ENCODE data around the gene IPO8. TPM values are rescaled to one million over a fixed set of nuclear protein-coding genes. Genes with fewer than 3 reads are reported as not detected.

Gene IPO8
- total RNA-seq, 2 experiments from 2014 or later: 17.2 to 17.5 TPM

- intact Hi-C loops (cut with DNase I, micrococcal nuclease): no loop called here
- H3K9me3 ChIP-seq (ENCODE audit: control insufficient read depth in 1 of 2, insufficient read depth in 1 of 2, low read length in 2 of 2): peaks cover 0 to 5% of the 10 kb centered on the region in 2 experiments
- Mint-ChIP-seq H3K27ac (no peak overlapping the region), H3K36me3 (ENCODE audit: low read depth) (no peaks in the 10 kb centered on the region), H3K9me3 (no peaks in the 10 kb centered on the region), H3K27me3 (no peaks in the 10 kb centered on the region), H3K4me1 (ENCODE audit: low read depth) (no peaks in the 10 kb centered on the region), H3K4me3 (no peak overlapping the region)
- no peaks in the 10 kb centered on the region for H3K36me3 ChIP-seq (ENCODE audit: insufficient read depth, low read length)
- H3K27ac ChIP-seq (ENCODE audit: low read depth in 1 of 2, low read length in 2 of 2): no peak overlapping the region
- ChIA-PET POLR2A (no interaction called here), CTCF (no interaction called here)
- no peak overlapping the region for H3K4me3 ChIP-seq (ENCODE audit: low read length)
- no peak for ATAC-seq (ENCODE audit: poor library complexity)
- no peaks in the 10 kb centered on the region for H3K4me1 ChIP-seq (ENCODE audit: insufficient read depth, low read length)
- TF ChIP-seq CTCF (IDR thresholded peaks at IDR 0.05): no peak
- no peaks in the 10 kb centered on the region for H3K27me3 ChIP-seq (ENCODE audit: control insufficient read depth in 1 of 2, insufficient read depth in 2 of 2, low read length in 2 of 2)
- no peak for DNase-seq
These were observed 109.8 kb downstream of the IPO8 start for GRCh38 chr12:30585877-30586276.

GRCh38 chr12:30582943-30583342 is 112.7 kb downstream of the IPO8 start:
- Mint-ChIP-seq H3K4me1 (ENCODE audit: low read depth) (no peaks in the 10 kb centered on the region), H3K36me3 (ENCODE audit: low read depth) (no peaks in the 10 kb centered on the region), H3K27ac (no peak overlapping the region), H3K9me3 (no peaks in the 10 kb centered on the region), H3K4me3 (no peak overlapping the region), H3K27me3 (no peaks in the 10 kb centered on the region)
- TF ChIP-seq CTCF (IDR thresholded peaks at IDR 0.05): no peak
- CTCF ChIA-PET: no interaction called here
- H3K27me3 ChIP-seq (ENCODE audit: control insufficient read depth in 1 of 2, insufficient read depth in 2 of 2, low read length in 2 of 2): no peaks in the 10 kb centered on the region
- POLR2A ChIA-PET: no interaction called here
- H3K36me3 ChIP-seq (ENCODE audit: insufficient read depth, low read length): no peaks in the 10 kb centered on the region
- H3K4me1 ChIP-seq (ENCODE audit: insufficient read depth, low read length): no peaks in the 10 kb centered on the region
- no peaks in the 10 kb centered on the region for H3K9me3 ChIP-seq (ENCODE audit: control insufficient read depth in 1 of 2, insufficient read depth in 1 of 2, low read length in 2 of 2)
- ATAC-seq (ENCODE audit: poor library complexity) (no peak), DNase-seq (no peak)
- intact Hi-C loops (cut with DNase I, micrococcal nuclease): no loop called here
- H3K4me3 ChIP-seq (ENCODE audit: low read length): no peak overlapping the region
- no peak overlapping the region for H3K27ac ChIP-seq (ENCODE audit: low read depth in 1 of 2, low read length in 2 of 2)

GRCh38 chr12:30580344-30580743 is 115.3 kb downstream of the IPO8 start:
- H3K4me1 Mint-ChIP-seq (ENCODE audit: low read depth): no peaks in the 10 kb centered on the region
- intact Hi-C loops (cut with DNase I, micrococcal nuclease): no loop called here
- Histone ChIP-seq H3K36me3 (ENCODE audit: insufficient read depth, low read length) (no peaks in the 10 kb centered on the region), H3K4me3 (ENCODE audit: low read length) (no peak overlapping the region), H3K27ac (ENCODE audit: low read depth in 1 of 2, low read length in 2 of 2) (no peak overlapping the region), H3K4me1 (ENCODE audit: insufficient read depth, low read length) (no peaks in the 10 kb centered on the region), H3K9me3 (ENCODE audit: control insufficient read depth in 1 of 2, insufficient read depth in 1 of 2, low read length in 2 of 2) (no peaks in the 10 kb centered on the region), H3K27me3 (ENCODE audit: control insufficient read depth in 1 of 2, insufficient read depth in 2 of 2, low read length in 2 of 2) (no peaks in the 10 kb centered on the region)
- DNase-seq (no peak), ATAC-seq (ENCODE audit: poor library complexity) (no peak)
- H3K4me3 Mint-ChIP-seq: no peak overlapping the region
- H3K27ac Mint-ChIP-seq: no peak overlapping the region
- H3K9me3 Mint-ChIP-seq: no peaks in the 10 kb centered on the region
- no peaks in the 10 kb centered on the region for H3K36me3 Mint-ChIP-seq (ENCODE audit: low read depth)
- TF ChIP-seq CTCF (IDR thresholded peaks at IDR 0.05): no peak
- H3K27me3 Mint-ChIP-seq: no peaks in the 10 kb centered on the region
- CTCF ChIA-PET: no interaction called here
- POLR2A ChIA-PET: no interaction called here

Other genes starting within 250 kb of the IPO8 start
- gene CAPRIN2, start 59.1 kb upstream of the IPO8 start, total RNA-seq: 10 to 100 TPM; 21.2 to 24.6 TPM
- gene TSPAN11, start 230.9 kb upstream of the IPO8 start, total RNA-seq: not detected

Measured in CD4-positive, alpha-beta T cell (primary cell).